Activated CD4-positive, alpha-beta memory T cell treated with anti-CD3 and anti-CD28 coated beads for 36 hours (primary cell): ENCODE data around the gene PLAGL2. TPM values are rescaled to one million over a fixed set of nuclear protein-coding genes. Genes with fewer than 3 reads are reported as not detected.
"Not testable (repeated sequence)": the region's sequence is repeated elsewhere in the genome, so short reads cannot be mapped to it uniquely, and the experiment has no call there.

Experiments
- CTCF ChIA-PET: fragments of 350-600 bp; sonication (Branson Sonifier 250); formaldehyde crosslinking; loops from one replicate; lab custom pipeline; 2021; ENCODE audit warnings: antibody characterized with exemption, inconsistent platforms; lab: Charles Lee
- POLR2A ChIA-PET: fragments of 350-600 bp; sonication (Branson Sonifier 250); formaldehyde crosslinking; loops from one replicate; lab custom pipeline; 2021; ENCODE audit warnings: antibody characterized with exemption; lab: Charles Lee
- DNase-seq: peaks from one replicate; pipeline ENCODE4 v3.0.0-alpha.2; 2020
- H3K27ac Mint-ChIP-seq: one replicate; pipeline ENCODE4 v1.8.0; 2021; ENCODE audit warnings: mixed read lengths
- H3K27me3 Mint-ChIP-seq: one replicate; pipeline ENCODE4 v1.8.0; 2021; ENCODE audit warnings: mixed read lengths
- H3K36me3 Mint-ChIP-seq: one replicate; pipeline ENCODE4 v1.8.0; 2021; ENCODE audit warnings: mixed read lengths
- H3K4me1 Mint-ChIP-seq: one replicate; pipeline ENCODE4 v1.8.0; 2021; ENCODE audit warnings: low read depth, mixed read lengths
- H3K4me3 Mint-ChIP-seq: one replicate; pipeline ENCODE4 v1.8.0; 2021; ENCODE audit warnings: mild to moderate bottlenecking, mixed read lengths
- H3K9me3 Mint-ChIP-seq: one replicate; pipeline ENCODE4 v1.8.0; 2021; ENCODE audit warnings: mixed read lengths
- intact Hi-C: fragments of 100-400 bp; cut with micrococcal nuclease; formaldehyde crosslinking; loops from one replicate; pipeline ENCODE4 v1.15.1; 2023
- total RNA-seq, 2 experiments: library from RNA; stranded (reverse); gene quantifications; one replicate each; pipeline ENCODE4 v1.2.3, GENCODE V29; 2021

PLAGL2 gene
- total RNA-seq, 2 experiments from 2014 or later: 93.9 to 95.6 TPM

DNA sequence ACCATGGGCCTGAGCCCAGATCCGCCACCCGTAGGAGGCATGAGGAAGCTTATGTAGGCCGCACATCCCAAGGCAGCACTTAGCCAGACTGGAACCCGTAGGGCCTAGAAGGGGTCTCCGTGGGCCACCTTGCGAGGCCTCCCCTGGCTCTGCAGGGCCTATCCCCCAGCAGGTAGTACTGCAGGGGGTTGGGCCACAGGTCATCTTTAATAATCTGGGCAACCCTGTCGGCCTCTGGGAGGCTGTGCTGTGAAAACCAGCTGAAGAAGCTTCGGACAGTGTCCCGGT lies 18.5 kb downstream of the PLAGL2 start:
- Mint-ChIP-seq H3K4me1 (peaks cover 37% of the 10 kb centered on the region), H3K27me3 (no peaks in the 10 kb centered on the region), H3K36me3 (peaks cover 19% of the 10 kb centered on the region), H3K27ac (peak overlapping the region; percentile 54), H3K9me3 (no peaks in the 10 kb centered on the region), H3K4me3 (peak overlapping the region; percentile 62)
- DNase-seq: no peak
- intact Hi-C loops: no loop called here
- CTCF ChIA-PET: interaction anchor here (1.5 kb wide), 1 partner anchor 14 kb away, joined by 4 read pairs; no protein-coding TSS in a partner anchor
- POLR2A ChIA-PET: interaction anchor here (1.2 to 2.7 kb wide), 3 partner anchors 15 to 30 kb away, joined by 3 to 16 read pairs (median 3); no protein-coding TSS in a partner anchor

DNA sequence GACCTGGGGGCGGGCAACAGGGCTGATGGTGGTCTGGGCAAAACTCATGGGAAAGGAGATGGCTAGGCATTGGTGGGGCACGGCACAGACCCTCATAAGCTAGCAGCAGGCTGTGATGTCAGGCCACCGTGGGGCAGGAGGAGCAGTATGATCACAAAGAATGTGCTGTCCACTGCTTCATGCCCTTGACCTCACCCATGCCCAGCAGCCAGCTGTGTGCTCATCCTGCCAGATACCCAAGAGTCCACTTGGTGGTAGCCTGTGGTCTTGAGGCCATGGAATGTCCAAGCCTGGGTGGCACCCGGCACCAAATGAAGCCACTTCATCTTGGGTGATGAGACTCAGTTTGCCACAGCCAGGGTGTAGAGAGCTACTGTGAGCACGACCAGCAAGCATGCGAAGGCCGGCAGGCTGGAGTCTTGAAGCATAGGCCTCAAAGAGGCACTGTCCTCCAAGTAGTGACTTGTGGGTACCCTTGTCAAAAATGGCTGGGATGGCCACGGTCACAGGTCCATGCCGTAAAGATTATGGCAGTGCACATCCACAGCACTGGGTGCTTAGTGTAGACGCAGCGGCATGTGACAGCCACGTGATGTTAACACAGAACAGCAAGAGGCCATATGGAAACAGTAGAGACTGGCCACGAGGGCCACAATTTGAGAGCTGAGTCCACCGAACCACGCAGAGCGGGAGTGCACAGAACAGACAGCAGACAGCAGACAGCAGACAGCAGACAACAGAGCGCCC lies 19.0 kb downstream of the PLAGL2 start:
- Mint-ChIP-seq H3K27ac (no peak overlapping the region), H3K27me3 (no peaks in the 10 kb centered on the region), H3K4me1 (peaks cover 32% of the 10 kb centered on the region), H3K36me3 (peaks cover 15% of the 10 kb centered on the region), H3K4me3 (peak overlapping the region; percentile 27), H3K9me3 (no peaks in the 10 kb centered on the region)
- ChIA-PET POLR2A (interaction anchor here (1.2 to 2.7 kb wide), 2 partner anchors 15 to 17 kb away, joined by 3 to 16 read pairs; no protein-coding TSS in a partner anchor), CTCF (no interaction called here)
- no peak for DNase-seq
- intact Hi-C loops: no loop called here

DNA sequence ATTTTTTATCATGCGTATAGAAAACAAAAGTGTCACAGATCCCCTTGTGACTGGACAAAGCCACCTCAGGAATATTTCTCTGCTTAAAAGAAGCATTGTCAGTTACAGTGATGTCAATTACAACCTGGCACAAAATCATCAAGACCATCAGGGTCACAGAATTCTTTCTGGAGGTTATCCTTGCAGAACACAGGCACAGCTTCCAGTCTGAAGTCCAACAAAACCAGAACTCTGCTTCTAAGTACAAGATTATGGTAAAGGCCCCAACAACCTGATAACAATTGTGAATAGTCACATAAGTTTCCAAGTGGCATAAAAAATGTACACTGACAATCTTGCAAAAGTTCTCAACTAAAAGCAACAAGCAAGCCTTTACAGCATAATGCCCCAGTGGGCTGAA lies 21.0 kb downstream of the PLAGL2 start:
- intact Hi-C loops: no loop called here
- DNase-seq: no peak
- POLR2A ChIA-PET: no interaction called here
- CTCF ChIA-PET: no interaction called here
- Mint-ChIP-seq H3K4me3 (no peak overlapping the region), H3K36me3 (no peaks in the 10 kb centered on the region), H3K27ac (no peak overlapping the region), H3K9me3 (no peaks in the 10 kb centered on the region), H3K4me1 (peaks cover 15% of the 10 kb centered on the region), H3K27me3 (no peaks in the 10 kb centered on the region)

DNA sequence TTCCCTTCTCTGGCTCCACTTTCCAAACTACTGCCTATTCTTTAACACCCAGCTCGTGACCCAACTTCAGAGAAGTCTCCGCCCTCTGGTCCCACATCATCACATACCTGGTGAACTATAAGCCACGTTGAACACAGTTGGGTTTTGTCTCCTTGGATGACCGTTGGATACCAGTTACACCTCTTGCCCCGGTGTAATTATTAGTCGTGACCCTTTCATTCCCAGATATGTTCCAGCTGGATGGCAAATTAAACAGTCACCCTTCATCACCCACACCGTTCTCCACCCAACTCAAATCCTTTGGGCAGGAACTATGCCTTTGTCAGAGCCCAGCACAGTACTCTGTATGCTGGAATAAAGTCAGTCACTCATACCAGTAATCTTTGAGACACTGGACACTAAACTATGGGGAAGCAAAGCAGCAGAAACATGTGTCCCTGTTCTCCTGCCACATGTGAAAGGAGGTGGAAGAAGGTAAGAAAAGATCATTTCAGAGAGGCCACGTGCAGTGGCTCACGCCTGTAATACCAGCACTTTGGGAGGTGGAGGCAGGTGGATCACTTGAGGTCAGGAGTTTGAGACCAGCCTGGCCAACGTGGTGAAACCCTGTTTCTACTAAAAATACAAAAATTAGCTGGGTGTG lies 22.5 kb downstream of the PLAGL2 start:
- no peak for DNase-seq
- H3K4me1 Mint-ChIP-seq: peaks cover 8% of the 10 kb centered on the region
- no peaks in the 10 kb centered on the region for H3K9me3 Mint-ChIP-seq
- intact Hi-C loops: no loop called here
- H3K27me3 Mint-ChIP-seq: no peaks in the 10 kb centered on the region
- ChIA-PET POLR2A (no interaction called here), CTCF (interaction anchor here (0.9 kb wide), 1 partner anchor 16 kb away, joined by 3 read pairs; no protein-coding TSS in a partner anchor)
- H3K36me3 Mint-ChIP-seq: no peaks in the 10 kb centered on the region
- H3K4me3 Mint-ChIP-seq: no peak overlapping the region
- no peak overlapping the region for H3K27ac Mint-ChIP-seq

DNA sequence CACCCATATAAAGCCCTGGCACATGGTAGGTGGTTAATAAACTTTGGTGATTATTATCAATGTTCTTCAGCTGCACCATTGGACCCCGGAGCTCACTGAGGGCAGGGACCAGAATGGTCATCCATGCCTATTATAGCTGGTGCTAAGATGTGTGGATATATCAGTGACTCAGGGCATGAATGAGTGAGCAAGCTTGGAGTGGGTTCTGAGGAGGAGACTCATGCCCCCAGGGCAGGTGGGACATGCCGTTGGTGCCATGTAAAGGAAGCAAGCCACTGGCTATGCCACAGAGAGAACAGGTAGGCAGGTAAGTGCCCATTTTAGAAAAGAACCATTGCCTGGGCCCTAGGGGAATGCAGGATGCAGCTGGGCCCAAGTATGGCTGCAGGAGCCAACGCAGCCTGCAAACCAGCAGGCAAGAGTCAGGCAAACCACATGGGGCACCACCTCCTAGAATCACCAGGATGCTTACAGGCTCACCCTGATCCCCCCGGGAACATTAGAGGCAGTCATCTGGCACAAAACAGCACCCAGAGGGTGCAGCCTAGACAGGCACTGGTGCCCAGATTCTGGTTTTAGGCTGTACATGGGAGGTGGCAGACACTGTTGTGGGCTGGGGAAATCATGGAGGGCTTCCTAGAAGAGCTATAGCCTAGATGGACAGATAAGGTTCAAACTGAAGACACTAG lies 23.5 kb downstream of the PLAGL2 start:
- no peaks in the 10 kb centered on the region for H3K27me3 Mint-ChIP-seq
- ChIA-PET CTCF (interaction anchor here (0.9 kb wide), 1 partner anchor 15 kb away, joined by 3 read pairs; no protein-coding TSS in a partner anchor), POLR2A (no interaction called here)
- no peak overlapping the region for H3K27ac Mint-ChIP-seq
- DNase-seq: no peak
- H3K4me3 Mint-ChIP-seq: no peak overlapping the region
- no peaks in the 10 kb centered on the region for H3K9me3 Mint-ChIP-seq
- intact Hi-C loops: no loop called here
- peaks cover 3% of the 10 kb centered on the region for H3K4me1 Mint-ChIP-seq
- no peaks in the 10 kb centered on the region for H3K36me3 Mint-ChIP-seq

DNA sequence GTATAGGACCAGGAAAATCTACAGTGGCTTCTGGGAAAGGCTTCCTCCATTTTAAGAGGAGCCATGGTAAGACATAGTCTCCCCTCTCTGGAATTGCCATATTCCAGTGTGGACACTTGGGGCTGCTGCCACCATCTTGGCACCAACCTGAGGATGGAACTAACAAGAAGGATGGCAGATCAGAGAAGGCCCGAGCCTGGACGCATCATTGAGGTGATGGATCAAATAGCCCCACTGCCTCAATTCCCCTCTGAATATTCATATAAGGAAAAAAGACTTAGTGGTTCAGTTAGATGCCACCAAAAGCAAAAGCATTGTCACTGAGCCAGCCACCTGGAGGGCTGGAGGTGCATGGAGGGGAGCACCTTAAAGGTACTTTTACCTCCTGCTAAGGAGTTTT lies 25.9 kb downstream of the PLAGL2 start:
- POLR2A ChIA-PET: no interaction called here
- Mint-ChIP-seq H3K27me3 (no peaks in the 10 kb centered on the region), H3K9me3 (no peaks in the 10 kb centered on the region), H3K27ac (no peak overlapping the region), H3K4me3 (no peak overlapping the region), H3K36me3 (peaks cover 2% of the 10 kb centered on the region), H3K4me1 (no peaks in the 10 kb centered on the region)
- DNase-seq: no peak
- intact Hi-C loops: no loop called here
- CTCF ChIA-PET: no interaction called here

DNA sequence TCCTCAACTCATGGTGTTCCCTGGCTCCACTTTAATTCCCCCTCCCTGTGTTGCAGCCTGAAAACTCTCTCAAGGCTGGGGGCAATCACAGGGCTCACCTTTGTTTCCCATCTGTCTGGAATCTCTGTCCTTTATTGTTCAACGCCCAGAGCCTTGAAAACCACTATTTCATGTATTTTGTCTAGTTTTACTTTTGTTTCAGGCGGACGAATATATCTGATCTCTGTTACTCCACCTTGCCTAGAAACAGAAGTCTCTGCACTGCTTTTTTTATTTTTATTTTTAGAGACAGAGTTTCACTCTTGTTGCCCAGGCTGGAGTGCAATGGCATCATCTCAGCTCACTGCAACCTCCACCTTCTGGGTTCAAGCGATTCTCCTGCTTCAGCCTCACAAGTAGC lies 27.6 kb downstream of the PLAGL2 start:
- ChIA-PET POLR2A (no interaction called here), CTCF (no interaction called here)
- intact Hi-C loops: no loop called here
- Mint-ChIP-seq H3K27me3 (no peaks in the 10 kb centered on the region), H3K4me3 (no peak overlapping the region), H3K27ac (no peak overlapping the region), H3K4me1 (no peaks in the 10 kb centered on the region), H3K9me3 (no peaks in the 10 kb centered on the region), H3K36me3 (peaks cover 2% of the 10 kb centered on the region)
- no peak for DNase-seq

DNA sequence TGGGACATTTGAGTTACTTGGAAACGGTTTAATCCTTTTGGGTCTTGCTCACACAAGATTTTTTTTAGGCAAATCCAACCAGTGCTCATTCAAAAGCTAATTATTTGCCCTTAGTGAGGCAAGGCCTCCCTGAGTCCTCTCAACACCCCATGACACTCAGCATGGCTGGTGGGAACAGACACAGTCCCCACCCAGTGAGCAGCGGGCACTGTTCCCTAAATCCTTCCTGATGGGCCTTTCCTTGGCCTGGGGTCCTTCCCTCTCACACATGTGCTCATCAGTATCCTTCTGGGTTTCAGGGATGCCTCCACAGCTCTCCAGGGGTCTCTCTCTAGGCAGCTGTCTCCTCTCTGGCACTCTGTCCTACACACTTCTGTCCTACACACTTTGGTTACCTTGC lies 28.0 kb downstream of the PLAGL2 start:
- Mint-ChIP-seq H3K4me3 (no peak overlapping the region), H3K4me1 (no peaks in the 10 kb centered on the region), H3K36me3 (peaks cover 2% of the 10 kb centered on the region), H3K27me3 (no peaks in the 10 kb centered on the region), H3K9me3 (no peaks in the 10 kb centered on the region), H3K27ac (no peak overlapping the region)
- ChIA-PET CTCF (no interaction called here), POLR2A (no interaction called here)
- DNase-seq: no peak
- intact Hi-C loops: no loop called here

DNA sequence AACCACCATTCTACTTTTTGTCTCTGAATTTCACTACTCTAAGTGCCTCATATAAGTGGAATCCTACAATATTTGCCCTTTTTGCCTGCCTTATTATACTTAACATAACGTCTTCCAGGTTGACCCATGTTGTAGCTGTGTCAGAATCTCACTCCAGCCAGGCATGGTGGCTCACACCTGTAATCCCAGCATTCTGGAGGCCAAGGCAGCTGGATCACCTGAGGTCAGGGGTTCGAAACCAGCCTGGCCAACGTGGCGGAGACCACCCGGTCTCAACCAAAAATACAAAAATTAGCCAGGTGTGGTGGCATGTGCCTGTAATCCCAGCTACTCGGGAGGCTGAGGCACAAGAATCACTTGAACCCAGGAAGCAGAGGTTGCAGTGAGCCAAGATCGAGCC lies 29.8 kb downstream of the PLAGL2 start:
- H3K36me3 Mint-ChIP-seq, H3K4me1 Mint-ChIP-seq, H3K27ac Mint-ChIP-seq, H3K27me3 Mint-ChIP-seq, H3K4me3 Mint-ChIP-seq, intact Hi-C loops, POLR2A ChIA-PET, CTCF ChIA-PET, DNase-seq, H3K9me3 Mint-ChIP-seq: not testable (repeated sequence)

DNA sequence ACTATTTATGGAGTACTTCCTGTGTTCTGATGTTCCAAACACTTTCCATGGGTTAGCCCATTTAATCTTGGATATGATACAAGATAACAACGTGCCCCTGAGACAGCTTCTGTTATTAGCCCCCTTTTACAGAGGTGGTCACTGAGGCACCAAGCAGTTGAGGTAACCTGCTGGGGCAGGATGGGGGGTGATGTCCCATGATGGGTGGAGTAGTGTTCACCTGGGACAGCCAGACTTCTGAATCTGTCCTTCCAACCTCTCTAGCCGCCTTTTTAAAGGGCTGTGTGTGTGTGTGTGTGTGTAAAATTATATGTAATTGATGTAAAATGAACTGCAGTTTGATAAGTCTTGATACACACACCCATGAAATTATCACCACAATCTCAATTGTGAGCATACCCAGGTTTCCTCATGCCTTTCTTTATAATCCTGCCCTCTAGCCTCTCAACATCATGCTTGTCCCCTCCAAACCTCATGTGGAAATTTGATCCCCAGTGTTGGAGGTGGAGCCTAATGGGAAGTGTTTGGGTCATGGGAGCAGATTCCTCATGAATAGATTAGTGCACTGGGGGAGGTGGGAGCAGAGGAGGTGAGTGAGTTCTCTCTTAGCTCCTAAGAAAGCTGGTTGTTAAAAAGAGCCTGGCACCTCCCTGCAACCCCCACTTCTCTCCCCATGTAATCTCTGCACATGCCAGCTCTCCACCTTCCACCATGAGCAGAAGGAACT lies 39.2 kb downstream of the PLAGL2 start:
- Mint-ChIP-seq H3K36me3 (peaks cover 24% of the 10 kb centered on the region), H3K27me3 (no peaks in the 10 kb centered on the region), H3K4me3 (no peak overlapping the region), H3K9me3 (no peaks in the 10 kb centered on the region), H3K4me1 (no peaks in the 10 kb centered on the region), H3K27ac (no peak overlapping the region)
- POLR2A ChIA-PET: no interaction called here
- intact Hi-C loops: no loop called here
- CTCF ChIA-PET: interaction anchor here (0.8 kb wide), 1 partner anchor 16 kb away, joined by 3 read pairs; no protein-coding TSS in a partner anchor
- no peak for DNase-seq

DNA sequence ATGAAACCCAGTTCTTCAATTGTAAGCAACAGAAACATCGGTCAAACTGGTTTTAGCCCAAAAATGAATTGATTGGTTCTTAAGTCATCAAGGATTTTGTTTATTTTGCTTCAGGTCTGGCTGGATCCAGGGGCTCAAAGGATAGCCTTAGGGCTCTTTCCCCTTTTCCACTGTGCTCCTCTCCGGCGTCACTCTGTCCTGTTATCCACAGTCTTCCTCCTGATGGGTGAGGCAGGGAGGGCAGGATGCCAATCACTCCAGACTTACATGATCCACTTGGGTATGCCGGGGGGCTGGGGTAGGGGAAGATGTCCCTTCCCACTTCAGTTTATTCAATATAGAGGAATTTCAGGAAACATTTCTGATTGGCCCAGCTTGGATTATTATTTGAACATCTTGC lies 40.0 kb downstream of the PLAGL2 start:
- intact Hi-C loops: no loop called here
- no peak overlapping the region for H3K27ac Mint-ChIP-seq
- no peaks in the 10 kb centered on the region for H3K27me3 Mint-ChIP-seq
- H3K4me1 Mint-ChIP-seq: no peaks in the 10 kb centered on the region
- H3K4me3 Mint-ChIP-seq: no peak overlapping the region
- ChIA-PET CTCF (no interaction called here), POLR2A (no interaction called here)
- peaks cover 27% of the 10 kb centered on the region for H3K36me3 Mint-ChIP-seq
- H3K9me3 Mint-ChIP-seq: no peaks in the 10 kb centered on the region
- no peak for DNase-seq
